Thyroid gland (tissue), 4 donors: Measurements from ENCODE around the gene KIF20A.

Experiments used
- CTCF ChIP-seq, 6 experiments: fragments of 200-600 bp in 3 of 6; fragments of 450-650 bp in 3 of 6; sonication (generic) in 3 of 6; IDR thresholded peaks; one replicate each; pipeline ENCODE4 v1.5.1; 2016 to 2019; ENCODE audit warnings: antibody characterized with exemption in 6 of 6, mild to moderate bottlenecking in 2 of 6, inconsistent platforms in 1 of 6, moderate library complexity in 1 of 6
- POLR2A ChIP-seq, 2 donors: fragments of 450-650 bp; IDR thresholded peaks; one replicate each; pipeline ENCODE4 v1.6.1; 2017; ENCODE audit warnings: antibody characterized with exemption in 2 of 2, mild to moderate bottlenecking in 2 of 2, moderate library complexity in 1 of 2

- no peak for TF ChIP-seq CTCF (IDR thresholded peaks at IDR 0.05)
- no peak for TF ChIP-seq POLR2A (IDR thresholded peaks at IDR 0.05)
Measured at GRCh38 chr5:138192826-138193225, 13.9 kb downstream of the KIF20A start.
